HuH-7 (cell line): ENCODE results near the gene PACSIN1.

Experiments used
- DNase-seq: peaks from one replicate; pipeline ENCODE4 v3.0.0; 2011; ENCODE audit warnings: low spot score

The PACSIN1 gene

DNA sequence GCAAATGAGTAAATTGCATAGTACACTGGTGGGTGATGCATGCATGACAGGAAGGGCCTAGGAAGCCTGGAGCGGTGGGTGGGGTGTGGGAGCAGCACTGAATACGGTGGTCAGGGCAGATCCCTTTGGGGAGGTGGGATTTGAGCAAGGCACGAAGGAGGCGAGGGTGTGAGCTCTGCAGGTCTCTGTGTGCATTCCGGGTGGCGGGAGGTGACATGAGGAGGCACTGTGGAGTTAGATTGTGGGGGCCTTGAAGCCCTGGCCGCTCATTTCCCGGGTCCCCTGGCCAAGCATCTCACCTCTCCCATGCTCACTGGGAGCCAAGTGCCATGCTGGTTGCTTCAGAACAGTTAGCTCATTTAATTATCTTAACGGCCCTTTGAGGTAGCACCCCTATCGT lies 96.5 kb downstream of the PACSIN1 start:
- DNase-seq, result no peak

DNA sequence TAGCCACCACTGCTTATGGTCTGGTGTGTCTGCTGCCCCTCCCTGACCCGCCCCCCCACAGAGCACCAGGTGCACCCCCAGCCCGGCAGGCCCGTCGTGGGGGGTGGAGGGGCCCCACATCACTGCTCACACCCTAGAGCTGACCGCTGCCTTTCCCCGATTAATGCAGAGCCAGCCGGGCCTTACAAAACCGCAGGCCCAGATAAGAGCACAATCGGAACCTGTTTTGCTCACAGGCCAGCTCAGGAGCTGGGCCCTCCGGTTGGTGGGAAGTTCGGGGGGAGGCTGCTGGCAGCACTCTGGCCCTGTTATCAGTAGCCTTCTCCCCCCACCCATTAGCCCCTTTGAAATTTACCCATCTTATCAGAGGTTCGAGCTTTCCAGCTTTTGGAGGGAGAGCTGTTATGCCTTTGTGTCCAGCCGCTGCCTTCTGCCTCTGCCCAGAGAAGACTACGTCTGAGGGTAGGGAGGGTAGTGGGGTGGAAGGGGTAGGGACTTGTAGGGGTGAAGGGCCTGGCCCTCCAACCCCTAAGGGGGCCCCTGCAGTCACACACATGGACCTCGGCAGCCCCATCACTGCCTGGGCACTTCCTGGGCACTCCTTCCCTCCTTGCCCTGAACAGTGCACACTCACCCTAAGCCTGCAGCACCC lies 97.1 kb downstream of the PACSIN1 start:
- DNase-seq, result no peak

DNA sequence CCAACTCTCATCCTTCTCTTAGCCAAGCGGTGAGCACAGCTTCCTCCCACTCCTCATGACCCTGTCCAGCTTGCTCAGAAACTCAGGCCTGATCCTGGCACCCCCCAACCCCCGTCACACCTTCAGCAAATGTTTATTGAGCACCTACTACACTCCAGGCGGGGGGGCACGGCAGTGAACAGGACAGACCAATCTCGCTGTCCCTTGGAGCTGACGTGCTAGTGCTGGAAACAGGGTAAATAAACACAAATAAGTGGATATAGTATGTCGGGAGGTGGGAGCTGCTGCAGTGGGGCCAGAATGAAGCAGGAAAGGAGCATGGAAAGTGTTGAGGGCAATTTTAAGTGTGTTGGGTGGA lies 97.6 kb downstream of the PACSIN1 start:
- no peak for DNase-seq

DNA sequence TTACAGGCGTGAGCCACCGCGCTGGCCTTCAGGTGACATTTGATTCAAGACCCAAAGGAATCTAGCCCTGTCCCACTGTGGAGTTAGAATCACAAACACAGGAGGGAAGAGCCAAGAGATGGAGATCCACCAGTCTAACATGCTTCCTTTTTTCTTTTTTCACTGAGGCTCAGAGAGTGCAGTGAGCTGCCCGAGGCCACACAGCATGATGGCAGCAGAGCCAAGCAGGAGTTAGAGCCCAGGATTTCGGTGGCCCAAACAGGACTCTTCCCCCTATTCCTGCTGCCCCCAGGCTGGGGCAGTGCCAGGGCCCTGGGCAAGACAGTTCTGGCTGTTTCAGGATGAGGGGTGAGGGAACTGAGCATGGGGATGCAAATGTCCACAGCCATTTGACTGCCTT lies 98.3 kb downstream of the PACSIN1 start:
- no peak for DNase-seq

DNA sequence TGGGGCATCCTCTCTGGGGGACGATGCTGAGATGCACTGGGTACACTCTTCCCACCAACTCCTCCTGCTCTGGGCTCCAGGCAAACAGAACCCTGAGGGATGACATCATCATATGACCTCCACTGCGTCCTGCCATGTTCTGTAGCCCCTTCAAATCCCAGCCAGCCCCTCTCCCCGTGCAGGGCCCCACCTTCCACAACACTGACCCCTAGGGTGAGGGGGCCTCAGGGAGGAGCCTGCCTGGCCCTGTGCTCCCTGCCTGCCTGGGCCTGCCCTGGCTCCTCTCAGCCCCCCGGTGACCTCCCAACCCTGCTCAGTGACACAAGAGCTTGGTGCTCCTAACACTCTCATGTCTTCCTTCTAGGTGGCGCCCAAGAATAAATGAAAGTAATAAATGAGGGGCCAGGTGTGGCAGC lies 99.9 kb downstream of the PACSIN1 start:
- DNase-seq, result no peak

DNA sequence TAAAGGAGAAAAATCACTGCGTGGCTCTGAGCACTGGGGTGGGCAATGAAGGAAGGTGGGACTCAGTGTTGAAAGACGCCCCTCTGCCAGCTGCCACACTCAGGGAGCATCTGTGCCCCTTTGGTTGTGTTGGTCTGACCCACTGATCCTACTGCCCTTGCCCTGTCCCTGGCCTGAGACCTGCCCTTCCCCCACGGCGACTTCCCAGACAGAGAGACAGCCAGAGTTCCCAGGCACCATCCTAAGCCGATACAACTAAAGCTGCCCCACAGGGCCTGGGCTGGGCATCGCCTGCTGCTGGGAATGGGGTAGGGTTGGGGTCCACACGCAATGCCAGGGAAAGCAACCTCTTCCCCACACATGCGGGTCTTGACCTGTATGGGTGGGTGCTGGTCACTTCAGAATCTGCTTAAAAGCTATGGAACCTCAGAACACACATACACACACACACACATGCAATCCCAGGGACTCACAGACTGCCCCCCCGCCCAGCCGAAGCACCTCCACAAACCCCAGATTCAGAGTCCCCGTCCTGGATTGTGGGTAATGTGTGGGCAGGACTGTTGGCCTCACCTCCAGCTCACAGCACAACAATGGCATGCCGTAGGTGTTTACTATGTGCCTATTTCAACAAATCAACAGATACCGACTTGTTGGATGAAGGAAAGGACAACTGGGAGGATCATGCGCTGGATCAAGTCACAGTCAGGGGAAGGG lies 101.1 kb downstream of the PACSIN1 start:
- DNase-seq, result no peak

DNA sequence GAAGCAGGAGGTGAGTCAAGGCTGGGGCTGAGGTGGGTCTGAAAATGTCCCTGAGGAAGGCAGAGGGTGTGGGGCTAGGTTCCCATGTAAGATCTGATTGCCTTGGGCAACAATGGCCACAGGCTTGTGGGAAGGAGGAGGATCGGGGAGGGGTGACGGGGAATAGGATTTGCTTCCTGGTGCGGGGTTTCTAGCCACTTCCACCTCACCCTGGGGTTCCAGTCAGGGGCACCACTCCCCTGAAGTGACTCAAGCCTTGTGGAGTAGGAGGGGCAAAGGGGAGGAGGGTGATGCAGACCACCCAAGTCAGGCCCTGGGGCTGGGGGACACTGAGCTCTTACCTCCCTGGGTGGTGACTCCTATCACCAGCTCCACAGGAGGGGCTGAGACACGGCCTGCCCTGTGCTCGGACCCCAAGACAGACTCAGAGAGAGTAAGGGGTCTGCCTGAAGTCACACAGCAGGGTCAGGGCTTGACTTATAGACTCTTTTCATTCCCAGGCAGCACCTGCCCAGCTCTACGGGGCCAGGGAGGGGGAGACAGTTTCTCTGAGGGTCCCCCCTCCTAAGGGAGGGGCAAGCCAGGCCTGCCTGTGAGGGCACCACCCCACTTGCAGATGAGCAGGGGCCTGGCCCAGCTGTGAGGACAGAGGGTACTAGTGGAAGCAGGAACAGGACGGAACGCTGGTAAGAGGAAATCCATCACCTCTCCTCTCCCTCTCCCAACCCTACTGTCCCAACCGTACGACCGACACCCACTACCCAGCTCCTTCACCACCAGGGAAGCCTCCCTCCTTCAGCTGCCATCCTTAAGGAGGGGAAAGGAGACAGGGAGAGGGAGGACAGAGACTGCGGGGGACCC lies 102.7 kb downstream of the PACSIN1 start:
- DNase-seq, result no peak

DNA sequence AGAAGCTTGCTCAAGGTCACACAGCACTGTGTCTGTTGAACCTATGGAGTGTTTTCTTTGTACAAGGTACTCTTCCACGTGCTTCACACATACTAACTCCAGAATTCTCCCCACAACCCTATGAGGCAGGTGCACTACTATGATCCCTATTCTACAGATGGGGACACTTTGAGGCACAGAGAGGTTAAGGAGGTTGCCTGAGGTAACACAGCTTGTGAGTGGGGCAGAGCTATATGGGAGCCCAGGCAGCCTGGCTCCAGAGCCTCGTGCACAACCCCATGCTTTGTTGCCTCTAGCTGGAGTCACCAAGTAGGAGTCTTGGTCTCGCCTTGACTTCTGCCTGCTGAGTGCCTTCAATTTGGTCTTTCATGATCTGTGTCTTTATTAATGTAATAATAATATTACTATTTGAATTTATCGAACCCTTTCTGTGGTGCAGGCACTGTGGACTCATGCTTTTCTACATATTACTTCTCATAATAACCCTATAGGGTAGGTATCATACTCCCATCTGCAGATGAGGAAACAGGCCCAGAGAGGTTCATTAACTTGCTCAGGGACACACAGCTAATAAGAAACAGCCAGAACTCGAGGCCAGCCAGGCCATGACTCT lies 103.6 kb downstream of the PACSIN1 start:
- DNase-seq, result no peak

DNA sequence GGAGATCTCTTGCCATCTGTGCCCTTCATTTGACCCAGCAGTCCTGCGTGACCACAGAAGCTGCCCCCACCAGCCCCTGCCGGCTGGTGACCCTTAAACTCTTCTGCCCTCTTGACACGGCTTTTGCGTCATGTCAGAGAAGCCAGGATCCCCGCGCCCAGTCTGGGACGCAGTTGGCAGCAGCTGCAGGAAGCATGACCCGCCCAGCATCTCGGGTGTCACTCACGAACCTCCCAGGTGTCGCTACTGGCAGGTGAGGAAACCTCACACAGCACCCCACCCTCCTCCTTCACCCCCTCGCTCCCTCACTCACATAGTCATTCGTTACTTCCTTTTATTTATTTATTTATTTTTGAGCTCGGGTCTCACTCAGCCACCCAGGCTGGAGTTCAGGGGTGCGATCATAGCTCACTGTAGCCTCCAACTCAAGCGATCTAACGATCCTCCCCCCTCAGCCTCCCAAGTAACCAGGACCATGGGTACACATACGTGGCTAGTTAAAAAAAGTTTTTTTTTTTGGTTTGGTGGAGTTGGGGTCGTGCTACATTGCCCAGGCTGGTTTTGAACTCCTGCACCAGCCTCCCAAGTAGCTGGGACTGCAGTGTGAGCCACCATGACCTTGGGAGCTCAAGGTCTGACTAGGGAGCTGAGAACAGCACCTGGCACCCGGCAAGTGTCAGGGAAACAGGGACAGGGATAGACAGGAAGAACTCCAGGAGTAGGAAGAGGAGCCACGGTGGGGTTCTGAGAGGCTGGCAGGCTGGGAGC lies 104.4 kb downstream of the PACSIN1 start:
- no peak for DNase-seq

DNA sequence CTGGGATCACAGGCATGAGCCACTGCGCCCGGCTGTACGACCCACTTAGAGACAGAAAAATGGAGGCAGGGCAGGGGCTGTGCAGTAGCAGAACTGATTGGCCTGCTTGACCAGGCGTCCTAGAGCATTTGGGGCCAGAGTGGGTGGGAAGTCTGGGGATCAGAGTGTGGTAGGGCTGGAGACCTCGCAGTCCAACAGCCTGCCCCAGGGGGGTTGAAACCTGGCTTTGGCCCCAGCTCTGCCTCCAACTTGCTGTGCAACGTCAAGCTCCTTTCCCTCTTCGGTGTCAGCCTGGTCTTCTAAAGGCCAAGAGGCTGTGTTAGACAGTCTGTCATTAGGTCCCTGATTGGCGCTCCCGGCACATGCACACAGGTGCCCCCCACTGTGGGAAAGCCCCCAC lies 105.5 kb downstream of the PACSIN1 start:
- no peak for DNase-seq

DNA sequence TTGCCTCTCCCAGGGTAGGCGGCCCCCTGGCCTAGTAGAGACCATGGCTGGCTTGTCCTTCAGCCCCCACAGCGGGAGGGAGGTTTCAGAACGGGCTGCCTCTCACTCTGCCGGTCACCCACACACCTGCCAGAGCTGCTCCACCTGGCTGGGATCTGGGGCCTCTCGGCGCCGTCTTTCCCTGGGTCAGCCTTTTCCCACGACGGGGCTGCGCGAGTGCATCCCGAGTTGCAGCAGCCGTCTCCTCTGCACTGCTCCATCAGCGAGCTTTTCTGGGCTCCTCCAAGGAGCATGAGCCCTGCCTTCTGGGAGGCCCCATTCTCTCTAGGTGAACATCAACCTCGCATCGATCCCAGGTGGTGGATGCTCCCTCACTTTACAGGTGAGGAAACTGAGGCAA lies 106.1 kb downstream of the PACSIN1 start:
- DNase-seq, result no peak

DNA sequence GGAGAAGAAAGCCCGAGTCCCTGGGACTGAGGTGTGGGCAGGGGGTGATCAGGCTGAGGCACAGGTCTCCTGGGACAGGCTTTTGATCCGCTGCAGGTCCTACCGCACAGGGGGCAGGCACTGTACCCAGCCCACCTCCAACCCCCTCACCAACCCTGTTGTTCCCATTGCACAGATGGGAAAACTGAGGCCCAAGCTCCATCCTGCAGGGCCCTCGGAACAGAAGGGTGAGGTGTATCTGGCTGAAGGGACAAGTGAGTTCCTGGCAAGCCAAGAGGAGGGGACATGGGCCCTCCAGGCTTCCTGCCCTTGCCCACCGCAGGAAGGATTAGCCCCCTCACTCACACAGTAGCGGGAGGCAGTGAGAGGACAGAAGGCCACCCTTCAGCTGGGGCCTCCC lies 106.7 kb downstream of the PACSIN1 start:
- DNase-seq, result no peak

DNA sequence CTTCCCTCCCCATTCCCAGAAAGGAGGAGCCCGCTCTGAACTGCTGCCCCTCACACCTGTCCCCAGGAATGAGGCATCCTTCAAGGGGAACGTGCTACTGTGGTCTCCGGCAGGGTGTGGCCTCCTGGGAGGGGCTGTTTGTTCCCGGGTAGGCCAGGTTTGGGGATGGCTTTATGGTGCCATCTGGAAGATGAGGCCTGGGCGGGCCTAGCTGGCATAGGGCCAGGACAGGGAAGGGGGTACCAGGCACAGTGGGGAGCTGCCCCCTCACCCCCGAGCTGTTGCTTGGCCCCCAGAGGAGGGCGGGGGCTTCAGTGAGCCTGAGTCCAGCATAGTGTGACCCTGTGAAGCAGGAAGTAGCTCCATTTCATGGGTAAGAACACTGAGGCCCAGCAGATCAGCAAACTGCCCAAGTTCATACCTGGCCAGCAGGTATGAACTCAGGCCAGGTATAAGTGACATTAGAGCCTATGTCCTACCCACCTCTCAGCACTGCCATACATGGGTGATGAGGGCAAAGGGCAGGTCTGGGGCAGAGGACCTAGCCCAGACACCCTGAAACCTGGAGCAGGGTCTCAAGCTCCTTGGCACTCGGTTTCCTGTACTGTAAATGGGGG lies 107.8 kb downstream of the PACSIN1 start:
- DNase-seq, result no peak

DNA sequence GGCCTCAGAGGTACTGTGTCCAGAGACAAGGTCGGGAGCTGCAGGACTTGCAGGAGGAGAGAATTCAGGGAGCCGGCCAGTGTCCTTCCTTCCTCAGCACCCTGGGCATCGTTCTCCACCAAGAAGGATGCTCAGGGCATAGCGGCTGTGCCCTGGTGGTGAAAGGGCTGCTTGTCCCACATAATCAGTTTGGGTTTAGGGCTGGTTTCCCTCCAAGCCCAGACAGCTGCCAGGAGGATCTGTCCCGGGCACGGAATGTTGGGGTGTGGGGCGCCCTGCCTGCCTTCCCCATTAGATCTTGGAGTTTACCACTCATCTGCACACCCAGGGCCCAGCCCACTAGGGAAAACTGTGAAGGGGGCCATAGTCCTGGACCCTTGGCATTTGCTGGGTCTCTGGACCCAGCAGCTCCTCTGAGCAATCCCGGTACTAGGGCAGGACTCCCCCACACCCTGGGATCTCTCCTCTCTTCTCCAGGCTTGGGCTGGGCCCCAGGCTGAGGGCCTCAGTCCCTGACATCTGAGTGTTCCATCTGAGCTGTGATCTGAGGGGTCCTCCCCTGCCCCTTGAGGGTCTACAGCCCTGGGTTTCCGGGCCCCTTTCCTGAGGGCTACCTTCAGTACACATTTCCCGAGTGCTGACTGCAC lies 108.9 kb downstream of the PACSIN1 start:
- no peak for DNase-seq

DNA sequence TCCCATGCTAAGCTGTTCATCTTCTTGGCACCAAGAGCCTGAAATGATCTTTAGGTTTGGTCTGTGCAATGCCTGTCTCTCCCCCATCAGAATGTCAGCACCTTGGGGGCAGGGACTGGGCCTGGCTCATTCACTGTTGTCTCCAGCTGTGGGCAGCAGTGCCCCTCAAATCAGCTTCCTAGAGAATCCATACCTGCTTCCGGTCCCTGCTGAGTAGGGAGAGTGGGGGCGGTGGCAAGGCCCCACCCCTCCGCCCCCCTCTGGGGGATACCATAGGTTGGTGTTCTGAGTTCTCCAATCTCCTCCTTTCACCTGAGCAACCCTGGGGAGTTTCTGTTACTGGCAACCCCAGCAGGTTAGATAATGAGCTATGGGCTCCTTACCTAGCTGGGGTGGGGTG lies 109.5 kb downstream of the PACSIN1 start:
- DNase-seq, result no peak

DNA sequence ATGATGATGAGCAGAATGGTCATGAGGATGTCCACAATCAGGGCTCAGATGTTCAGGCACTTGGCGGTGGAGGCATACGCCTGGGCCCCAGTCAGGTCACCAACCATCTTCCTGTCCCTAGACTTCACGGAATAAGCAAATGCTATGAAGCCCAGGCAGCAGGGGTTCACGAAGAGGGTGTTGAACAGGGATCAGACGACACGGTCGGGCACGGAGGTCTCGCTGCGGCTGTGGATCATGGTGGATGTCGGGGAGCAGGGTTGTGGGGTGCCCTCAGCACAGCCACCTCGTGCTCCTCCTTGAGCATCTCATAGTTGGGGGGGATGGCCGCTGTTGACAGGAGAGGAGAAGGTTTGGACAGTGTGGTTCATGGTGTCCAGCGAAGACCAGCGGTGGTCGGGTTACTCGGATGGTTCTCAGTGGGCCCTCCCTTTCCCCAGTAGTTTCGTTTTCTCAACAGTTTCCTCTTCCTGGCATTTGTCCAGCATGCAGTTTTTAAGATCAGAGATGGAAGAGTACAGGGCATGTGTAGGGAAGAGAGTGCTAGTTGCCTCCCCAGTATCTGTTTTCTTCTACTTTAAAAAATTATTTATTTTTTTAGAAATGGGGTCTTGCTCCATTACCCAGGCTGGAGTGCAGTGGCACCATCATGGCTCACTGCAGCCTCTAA lies 110.5 kb downstream of the PACSIN1 start:
- DNase-seq, result no peak

DNA sequence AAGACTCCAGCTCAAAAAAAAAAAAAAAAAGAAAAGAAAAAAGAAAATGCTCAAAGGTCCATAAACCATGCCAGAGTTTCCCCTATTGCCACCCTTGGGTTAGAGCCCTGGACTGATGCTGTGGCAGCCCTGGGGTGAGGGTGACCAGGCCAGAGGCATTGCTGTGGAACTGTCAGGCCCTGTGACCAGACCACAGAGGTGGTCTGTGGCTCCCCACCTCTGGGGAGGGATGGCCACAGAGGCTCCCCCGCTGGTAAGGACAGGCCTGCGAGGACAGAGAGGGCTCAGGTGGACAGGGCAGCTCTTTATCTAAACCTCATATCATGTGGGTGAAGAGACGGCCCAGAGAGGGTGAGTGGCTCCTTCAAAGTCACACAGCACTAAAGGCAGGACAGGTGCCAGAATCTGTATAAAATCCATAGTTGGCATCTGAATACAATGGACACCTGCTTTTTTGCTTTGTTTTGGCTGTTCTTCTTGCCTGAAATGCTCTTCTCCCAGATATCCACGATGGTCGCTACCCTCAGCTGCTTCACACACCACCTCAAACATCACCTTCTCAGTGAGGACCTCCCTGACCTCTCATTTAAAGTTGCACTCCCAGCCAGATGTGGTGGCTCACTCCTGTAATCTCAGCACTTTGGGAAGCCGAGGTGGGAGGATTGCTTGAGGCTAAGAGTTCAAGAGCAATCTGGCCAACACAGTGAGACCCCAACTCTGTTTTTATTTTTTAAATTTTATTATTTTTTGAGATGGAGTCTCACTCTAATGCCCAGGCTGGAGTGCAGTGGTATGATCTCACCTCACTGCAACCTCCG lies 112.8 kb downstream of the PACSIN1 start:
- no peak for DNase-seq

DNA sequence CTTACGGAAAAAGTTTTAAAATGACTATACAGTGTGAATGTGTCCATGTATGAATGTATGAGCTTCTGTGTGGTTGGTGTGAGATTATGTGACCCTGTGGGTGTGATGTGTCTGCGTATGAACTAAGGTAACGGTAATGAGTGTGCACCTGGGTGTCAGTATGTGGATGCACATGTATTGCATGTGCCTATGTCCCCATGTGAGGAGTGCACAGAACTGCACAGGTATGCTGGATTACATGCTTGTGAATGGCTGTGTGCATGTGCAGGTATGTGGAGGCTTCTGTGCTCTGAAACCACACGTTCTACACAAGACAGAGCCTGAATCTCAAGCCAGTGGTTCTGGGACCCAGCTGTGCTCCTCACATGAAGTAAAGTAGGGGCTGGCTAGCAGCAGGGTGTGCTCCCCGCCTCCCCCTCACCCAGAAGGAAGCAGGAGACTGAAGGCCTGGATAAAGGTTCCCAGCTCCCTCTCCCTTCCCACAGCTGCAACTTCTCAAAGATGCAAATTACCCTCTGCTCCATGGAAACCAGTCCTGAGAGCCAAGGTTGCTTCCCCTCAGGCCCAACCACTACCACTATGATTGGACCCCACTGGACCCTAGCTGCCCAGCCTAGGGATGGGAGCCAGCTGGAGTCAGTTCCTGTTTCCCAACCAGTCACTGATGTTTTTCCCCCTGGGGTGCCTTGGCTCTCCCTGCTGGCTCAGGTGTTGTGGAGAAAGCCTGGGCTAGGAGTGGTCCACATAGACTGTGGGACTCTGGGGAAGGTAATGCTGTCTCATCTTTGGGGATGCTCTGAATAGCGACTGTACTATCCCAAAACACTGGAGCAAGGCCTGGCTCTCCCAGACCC lies 115.1 kb downstream of the PACSIN1 start:
- DNase-seq, result no peak

DNA sequence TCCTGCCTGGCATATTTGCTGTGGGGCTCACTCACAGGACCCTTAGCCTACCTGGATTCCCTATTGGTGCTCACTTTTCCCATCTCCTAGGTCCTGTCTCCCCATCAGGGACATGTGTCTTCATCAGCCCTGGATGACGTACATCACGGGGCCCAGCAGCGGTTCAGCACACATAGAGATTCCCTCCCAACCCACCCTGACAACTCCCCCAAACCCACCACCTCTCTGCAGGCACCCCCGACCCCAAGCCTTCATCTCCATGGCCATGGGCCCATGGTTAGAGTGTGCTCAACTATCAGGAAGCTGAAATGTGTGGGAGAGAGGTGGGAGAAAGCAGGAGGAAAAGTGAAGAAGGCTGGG lies 115.7 kb downstream of the PACSIN1 start:
- DNase-seq, result no peak
